GM19043 (cell line): Measurements from ENCODE around the gene PI4KB.
A peak's percentile ranks its signal among the peaks of the same experiment; 100 is the strongest.
"Not testable (repeated sequence)": the region's sequence is repeated elsewhere in the genome, so short reads cannot be mapped to it uniquely, and the experiment has no call there.

Experiments
- ATAC-seq: cut with Tn5 transposase; IDR thresholded peaks from one replicate; pipeline ENCODE4 v1.9.1; 2021; ENCODE audit warnings: low read depth; ENCODE audit not compliant: unreplicated experiment

The PI4KB gene

DNA sequence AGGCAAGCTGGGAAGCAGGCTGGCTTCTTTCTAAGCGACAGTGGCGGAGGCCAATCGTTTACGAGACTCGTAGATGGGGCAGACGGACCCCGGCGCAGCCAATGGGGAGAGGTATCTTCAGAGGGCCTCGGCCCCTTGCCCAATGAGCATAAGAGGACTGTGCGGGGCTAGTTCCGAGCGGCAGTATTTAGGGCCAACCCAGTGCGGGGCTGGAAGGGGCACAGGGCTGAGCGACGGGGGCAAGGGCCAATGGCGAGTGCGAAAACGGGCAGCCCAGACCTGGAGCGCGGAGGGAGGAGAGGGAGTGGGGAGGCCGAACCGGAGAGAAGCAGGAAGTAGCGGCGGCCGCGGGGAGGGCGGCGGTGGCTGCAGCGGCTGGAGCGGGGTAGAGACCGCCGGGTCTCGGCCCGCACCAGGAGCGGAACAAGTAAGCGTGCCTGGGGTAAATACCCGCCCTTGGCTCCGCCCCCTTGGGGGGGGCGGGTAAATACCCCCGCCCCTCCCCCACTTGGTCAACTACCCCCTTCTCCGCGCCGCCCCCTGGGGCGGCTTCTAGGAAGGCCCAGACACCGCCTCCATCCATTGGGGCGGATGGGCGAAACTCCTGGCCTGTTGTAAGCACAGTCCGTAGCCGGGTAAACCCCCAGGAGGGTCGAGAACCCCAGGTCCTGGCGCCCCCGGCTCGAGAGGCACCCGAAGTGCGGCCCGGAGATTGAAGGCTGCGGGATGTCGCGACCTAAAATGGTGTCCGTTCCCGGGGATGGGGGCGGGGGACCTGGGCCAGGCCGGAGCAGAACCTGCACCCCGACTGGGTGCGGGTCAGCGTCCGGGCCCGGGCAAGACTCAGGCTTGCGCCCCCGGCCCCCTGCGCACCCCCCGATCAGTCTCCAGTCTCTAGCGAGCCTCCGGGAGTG is 45.0 kb downstream of the PI4KB start, which contains the start of gene ZNF687:
ZNF687 (plus strand) TSS at position 331 of the 914 bp plus-strand sequence. CDS start 3,993 bp downstream, outside the sequence.
- ATAC-seq, result peak; percentile 91

- peak; percentile 24 for ATAC-seq
Measured at GRCh38 chr1:151281225-151281968, 45.8 kb downstream of the PI4KB start.

- ATAC-seq, result no peak
Measured at GRCh38 chr1:151277249-151277648, 50.0 kb downstream of the PI4KB start.

GRCh38 chr1:151275341-151275740 is 51.9 kb downstream of the PI4KB start:
- ATAC-seq, result not testable (repeated sequence)

- ATAC-seq, result no peak
Measured at GRCh38 chr1:151273924-151274466, 53.2 kb downstream of the PI4KB start.

GRCh38 chr1:151267760-151268159 is 59.5 kb downstream of the PI4KB start:
- ATAC-seq, result no peak

- no peak for ATAC-seq
Measured at GRCh38 chr1:151266821-151267220, 60.4 kb downstream of the PI4KB start.

DNA sequence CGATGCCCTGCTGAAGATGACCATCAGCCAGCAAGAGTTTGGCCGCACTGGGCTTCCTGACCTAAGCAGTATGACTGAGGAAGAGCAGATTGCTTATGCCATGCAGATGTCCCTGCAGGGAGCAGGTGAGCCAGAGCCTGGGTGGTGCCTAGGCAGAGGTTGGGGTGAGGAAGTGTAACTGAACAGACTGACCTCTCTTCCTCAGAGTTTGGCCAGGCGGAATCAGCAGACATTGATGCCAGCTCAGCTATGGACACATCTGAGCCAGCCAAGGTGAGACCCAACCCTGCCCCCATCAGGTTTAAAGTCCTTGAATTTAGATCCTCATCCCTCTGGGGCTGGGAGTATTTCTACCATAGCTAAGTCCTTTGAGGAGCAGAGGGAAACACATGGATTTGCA is 60.9 kb downstream of the PI4KB start:
- ATAC-seq, result no peak

DNA sequence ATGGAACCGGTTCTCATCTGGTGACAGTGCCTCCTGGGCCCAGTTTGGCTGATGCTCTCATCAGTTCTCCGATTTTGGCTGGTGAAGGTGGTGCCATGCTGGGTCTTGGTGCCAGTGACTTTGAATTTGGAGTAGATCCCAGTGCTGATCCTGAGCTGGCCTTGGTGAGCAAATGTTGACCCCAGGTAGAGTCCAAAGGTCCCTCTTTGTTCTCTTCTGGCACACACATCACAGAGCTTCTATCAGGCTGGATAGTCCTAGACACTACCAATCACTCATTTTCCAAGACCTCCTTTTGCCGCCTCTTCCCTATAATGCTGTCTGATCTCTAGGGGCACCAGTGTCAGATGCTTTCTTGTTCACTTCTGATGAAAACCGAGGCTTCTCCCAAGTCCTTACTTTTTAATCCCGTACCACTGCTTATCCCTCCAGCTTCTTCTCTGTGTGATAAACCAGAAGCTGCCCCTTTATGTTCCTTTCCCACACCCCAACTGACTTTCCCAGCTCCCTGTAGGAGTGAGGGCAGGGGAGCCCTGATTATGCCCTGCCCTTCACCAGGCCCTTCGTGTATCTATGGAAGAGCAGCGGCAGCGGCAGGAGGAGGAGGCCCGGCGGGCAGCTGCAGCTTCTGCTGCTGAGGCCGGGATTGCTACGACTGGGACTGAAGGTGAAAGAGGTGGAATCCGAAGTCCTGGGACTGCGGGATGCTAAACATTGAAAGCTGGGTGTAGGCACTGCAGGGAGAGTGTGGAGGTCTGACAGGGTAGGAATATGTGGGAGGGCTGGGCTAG is 61.6 kb downstream of the PI4KB start:
- ATAC-seq, result no peak

GRCh38 chr1:151259351-151259750 is 67.9 kb downstream of the PI4KB start:
- no peak for ATAC-seq

DNA sequence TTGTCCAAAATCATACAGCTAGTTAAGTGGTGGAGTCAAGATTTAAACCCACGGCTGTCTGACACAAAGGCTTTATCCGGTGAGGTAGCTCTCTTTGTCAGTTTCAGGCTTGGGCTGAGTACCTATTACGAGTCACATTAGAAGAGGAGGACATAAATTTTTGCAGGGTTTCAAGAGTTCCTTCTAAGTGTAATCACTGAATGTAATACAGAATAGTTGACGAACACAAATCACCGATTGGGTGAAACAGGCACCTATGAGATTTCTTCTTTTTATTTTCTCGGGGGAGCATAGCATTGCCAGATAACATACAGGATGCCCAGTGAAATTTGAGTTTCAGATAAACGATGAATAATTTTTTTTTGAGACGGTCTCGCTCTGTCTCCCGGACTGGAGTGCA is 71.8 kb downstream of the PI4KB start:
- no peak for ATAC-seq

DNA sequence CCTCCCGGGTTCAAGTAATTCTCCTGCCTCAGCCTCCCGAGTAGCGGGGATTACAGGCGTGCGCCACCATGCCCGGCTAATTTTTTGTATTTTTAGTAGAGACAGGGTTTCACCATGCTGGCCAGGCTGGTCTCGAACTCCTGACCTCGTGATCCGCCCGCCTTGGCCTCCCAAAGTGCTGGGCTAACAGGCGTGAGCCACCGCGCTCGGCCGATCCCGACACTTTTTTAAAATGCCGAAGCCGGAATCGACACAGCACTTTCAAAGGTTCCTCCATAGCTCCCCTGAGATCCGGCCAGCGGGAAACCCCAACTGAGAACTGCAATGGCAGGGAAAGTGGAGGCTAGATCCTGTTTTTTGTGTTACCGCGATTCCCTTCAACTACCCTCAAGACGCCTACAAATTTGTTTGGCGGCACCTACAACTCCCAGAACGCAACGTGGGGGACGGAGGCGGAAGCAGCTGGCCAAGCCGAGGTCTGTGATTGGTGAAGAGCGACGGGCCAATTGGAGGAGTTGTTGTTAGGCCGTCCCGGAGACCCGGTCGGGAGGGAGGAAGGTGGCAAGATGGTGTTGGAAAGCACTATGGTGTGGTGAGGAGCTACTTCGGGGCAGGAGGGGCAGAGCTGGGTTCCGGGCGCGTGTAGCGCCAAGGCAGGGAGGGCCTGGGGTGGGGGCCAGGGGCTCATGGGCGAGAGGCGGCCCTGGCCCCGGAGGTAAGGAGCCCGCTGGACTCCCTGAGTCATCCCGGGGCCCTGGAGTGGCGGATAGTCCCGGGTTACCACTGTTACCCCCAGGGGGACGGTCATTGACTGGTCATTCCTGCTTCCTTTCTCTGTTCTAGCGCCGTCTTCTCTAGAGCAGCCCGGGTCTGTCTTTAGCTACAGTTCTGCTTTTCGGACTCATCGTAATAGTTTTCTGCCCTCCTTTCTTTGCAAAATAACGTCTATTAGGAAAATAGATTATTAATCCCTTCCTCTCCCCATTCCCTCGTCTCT is 72.7 kb downstream of the PI4KB start, which contains the start of gene PSMD4:
PSMD4 (plus strand) TSS at position 518 of the 997 bp plus-strand sequence; CDS start at position 567, 49 bp downstream.
- peak; percentile 90 for ATAC-seq

DNA sequence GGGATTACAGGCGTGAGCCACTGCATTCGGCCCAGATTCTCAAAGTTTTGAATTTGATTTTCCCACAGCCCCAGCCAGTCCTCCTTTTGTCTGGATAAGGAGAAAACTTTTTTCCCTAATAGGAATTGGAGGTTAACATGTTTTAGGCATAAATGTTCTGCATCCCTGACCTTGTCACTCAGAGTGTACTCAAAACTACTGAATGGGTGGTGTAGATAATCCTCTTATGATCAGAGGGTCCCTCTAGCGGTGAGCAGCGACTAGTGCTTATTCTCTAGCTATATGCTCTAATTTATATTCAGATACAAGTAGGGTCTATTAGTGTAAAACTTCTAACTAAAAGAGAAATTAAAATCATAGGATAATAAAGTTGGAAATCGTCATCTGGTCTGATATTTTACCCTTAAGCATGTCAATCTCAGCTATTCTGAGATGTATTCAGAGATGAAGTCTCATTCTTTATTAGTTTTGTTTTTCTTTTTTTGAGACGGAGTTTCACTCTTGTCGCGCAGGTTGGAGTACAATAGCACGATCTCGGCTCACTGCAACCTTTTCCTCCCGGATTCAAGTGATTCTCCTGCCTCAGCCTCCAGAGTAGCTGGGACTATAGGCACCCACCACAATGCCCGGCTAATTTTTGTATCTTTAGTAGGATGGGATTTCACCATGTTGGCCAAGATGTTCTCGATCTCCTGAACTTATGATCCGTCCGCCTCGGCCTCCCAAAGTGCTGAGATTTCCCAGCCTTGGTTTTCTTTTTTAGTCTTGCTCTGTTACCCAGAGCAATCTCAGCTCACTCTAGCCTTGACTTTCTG is 75.4 kb downstream of the PI4KB start:
- peak; percentile 47 for ATAC-seq

DNA sequence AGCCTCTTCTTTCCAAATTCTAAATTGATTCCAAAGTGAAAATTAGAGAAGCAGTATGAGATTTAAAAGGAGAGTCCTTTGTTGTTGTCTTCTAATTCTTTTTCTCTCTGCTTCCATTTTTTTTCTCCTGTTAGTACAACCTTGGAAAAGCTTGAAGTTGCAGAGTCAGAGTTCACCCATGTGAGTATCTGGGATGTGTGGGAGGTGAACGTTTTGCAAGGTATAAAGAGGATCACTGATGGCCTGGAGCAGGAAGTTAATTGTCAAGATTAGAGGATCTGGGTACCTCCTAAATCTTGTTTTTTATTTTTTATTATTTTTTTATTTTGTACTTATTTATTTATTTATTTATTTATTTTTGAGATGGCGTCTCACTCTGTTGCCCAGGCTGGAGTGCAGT is 80.4 kb downstream of the PI4KB start:
- ATAC-seq, result no peak

DNA sequence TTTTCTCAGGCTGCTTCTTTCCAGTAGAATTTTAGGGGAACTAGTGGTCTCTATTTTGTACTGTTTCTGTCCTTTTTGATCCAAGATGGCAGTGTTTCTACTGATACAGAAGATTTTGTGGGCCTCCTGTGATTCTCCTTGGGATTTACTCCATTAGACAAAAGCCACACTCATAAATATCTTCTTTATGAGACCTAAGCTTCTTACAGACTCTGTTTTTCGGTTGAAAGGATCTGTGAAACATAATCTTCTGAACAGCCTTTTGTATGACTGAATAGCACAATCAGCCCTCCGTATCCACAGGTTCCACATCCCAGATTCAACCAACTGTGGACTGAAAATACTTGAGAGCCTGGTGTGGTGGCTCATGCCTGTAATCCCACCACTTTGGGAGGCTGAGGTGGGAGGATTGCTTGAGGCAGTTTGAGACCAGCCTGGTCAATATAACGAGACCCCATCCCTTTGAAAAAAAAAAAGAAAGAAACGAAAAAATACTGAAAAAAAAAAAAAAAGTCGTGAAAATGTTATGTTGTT is 83.5 kb downstream of the PI4KB start:
- no peak for ATAC-seq

DNA sequence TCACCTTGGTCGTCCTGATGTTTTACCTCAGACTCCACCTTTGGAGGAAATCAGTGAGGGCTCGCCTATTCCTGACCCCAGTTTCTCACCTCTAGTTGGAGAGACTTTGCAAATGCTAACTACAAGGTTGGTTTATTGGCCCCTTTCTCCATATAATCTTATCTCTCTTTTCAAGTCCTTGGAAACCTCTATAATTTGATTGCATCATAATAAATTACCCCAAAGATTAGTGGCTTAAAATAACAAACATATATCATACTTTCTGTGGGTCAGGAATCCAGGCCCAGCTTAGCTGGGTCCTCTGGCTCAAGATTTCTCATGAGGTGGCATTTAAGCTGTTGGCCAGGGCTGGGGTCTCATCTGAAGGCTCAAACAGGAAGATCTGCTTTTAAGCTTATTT is 84.8 kb downstream of the PI4KB start:
- no peak for ATAC-seq
